NB4 (cell line): ENCODE data around the gene TRIM67.
"Not testable (repeated sequence)": the region's sequence is repeated elsewhere in the genome, so short reads cannot be mapped to it uniquely, and the experiment has no call there.

ENCODE experiments used
- POLR2A ChIP-seq: IDR thresholded peaks from 2 replicates; pipeline ENCODE4 v1.6.1; 2011; ENCODE audit warnings: mild to moderate bottlenecking; ENCODE audit not compliant: insufficient read length; ENCODE audit errors: extremely low read depth
- TF ChIP-seq, protein P1 (sequence below): IDR thresholded peaks from one replicate; pipeline ENCODE4 v1.5.1; 2012; ENCODE audit warnings: low read depth, low read length

- TF ChIP-seq POLR2A: not testable (repeated sequence)
- TF ChIP-seq, protein P1, sequence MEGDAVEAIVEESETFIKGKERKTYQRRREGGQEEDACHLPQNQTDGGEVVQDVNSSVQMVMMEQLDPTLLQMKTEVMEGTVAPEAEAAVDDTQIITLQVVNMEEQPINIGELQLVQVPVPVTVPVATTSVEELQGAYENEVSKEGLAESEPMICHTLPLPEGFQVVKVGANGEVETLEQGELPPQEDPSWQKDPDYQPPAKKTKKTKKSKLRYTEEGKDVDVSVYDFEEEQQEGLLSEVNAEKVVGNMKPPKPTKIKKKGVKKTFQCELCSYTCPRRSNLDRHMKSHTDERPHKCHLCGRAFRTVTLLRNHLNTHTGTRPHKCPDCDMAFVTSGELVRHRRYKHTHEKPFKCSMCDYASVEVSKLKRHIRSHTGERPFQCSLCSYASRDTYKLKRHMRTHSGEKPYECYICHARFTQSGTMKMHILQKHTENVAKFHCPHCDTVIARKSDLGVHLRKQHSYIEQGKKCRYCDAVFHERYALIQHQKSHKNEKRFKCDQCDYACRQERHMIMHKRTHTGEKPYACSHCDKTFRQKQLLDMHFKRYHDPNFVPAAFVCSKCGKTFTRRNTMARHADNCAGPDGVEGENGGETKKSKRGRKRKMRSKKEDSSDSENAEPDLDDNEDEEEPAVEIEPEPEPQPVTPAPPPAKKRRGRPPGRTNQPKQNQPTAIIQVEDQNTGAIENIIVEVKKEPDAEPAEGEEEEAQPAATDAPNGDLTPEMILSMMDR: not testable (repeated sequence)
Measured at GRCh38 chr1:231128471-231128870, 33.4 kb upstream of the TRIM67 start.
